Measurements from ENCODE around the gene CEACAM1. TPM values are rescaled to one million over a fixed set of nuclear protein-coding genes. Genes with fewer than 3 reads are reported as not detected.
"Not testable (repeated sequence)": the region's sequence is repeated elsewhere in the genome, so short reads cannot be mapped to it uniquely, and the experiment has no call there.

CEACAM1 gene
- total RNA-seq, 1 experiment from 2014 or later = 0.95 TPM

- Histone ChIP-seq H2AFZ (ENCODE audit: low read length) (no peak overlapping the region), H3K4me2 (ENCODE audit: low read length) (no peak overlapping the region), H3F3A (ENCODE audit: low read length, unreplicated experiment) (no peaks in the 10 kb centered on the region), H3K79me2 (ENCODE audit: low read length) (no peaks in the 10 kb centered on the region), H3K36me3 (ENCODE audit: low read depth, low read length) (no peaks in the 10 kb centered on the region), H3K9ac (ENCODE audit: low read length) (no peak overlapping the region), H3K4me1 (ENCODE audit: insufficient read depth, low read length) (no peaks in the 10 kb centered on the region), H3K9me2 (replicated peaks; ENCODE audit: low read length) (no peaks in the 10 kb centered on the region), H4K20me1 (ENCODE audit: low read length) (no peaks in the 10 kb centered on the region), H3K4me3 (ENCODE audit: low read length) (no peak overlapping the region), H3K27ac (ENCODE audit: low read length) (no peak overlapping the region), H3K9me3 (ENCODE audit: low read length) (no peaks in the 10 kb centered on the region), H3K27me3 (ENCODE audit: low read length) (no peaks in the 10 kb centered on the region)
- no peak for TF ChIP-seq CTCF (conservative IDR thresholded peaks at IDR 0.05; ENCODE audit: low read depth, low read length)
- no peak for TF ChIP-seq EZH2phosphoT487 (IDR thresholded peaks at IDR 0.05; ENCODE audit: borderline replicate concordance, low read length)
- no peak for TF ChIP-seq EZH2 (IDR thresholded peaks at IDR 0.05; ENCODE audit: low read length, unreplicated experiment)
- ATAC-seq (no peak), DNase-seq (no peak)
- no TSS peak for BruUV-seq (replicated peaks)
- intact Hi-C loops (cut with micrococcal nuclease) = no loop called here
- CTCF ChIA-PET = no interaction called here
- POLR2A ChIA-PET (ENCODE audit: unreplicated experiment) = no interaction called here
These were observed 23.2 kb downstream of the CEACAM1 start for GRCh38 chr19:42505066-42505465.

- no TSS peak for BruUV-seq (replicated peaks)
- H3K79me2 ChIP-seq (ENCODE audit: low read length) = no peaks in the 10 kb centered on the region
- no peaks in the 10 kb centered on the region for H3K27me3 ChIP-seq (ENCODE audit: low read length)
- H3F3A ChIP-seq (ENCODE audit: low read length, unreplicated experiment) = no peaks in the 10 kb centered on the region
- H3K4me2 ChIP-seq (ENCODE audit: low read length) = no peak overlapping the region
- no peaks in the 10 kb centered on the region for H3K36me3 ChIP-seq (ENCODE audit: low read depth, low read length)
- no peaks in the 10 kb centered on the region for H3K9me3 ChIP-seq (ENCODE audit: low read length)
- ChIA-PET POLR2A (ENCODE audit: unreplicated experiment) (no interaction called here), CTCF (no interaction called here)
- no peaks in the 10 kb centered on the region for H3K9me2 ChIP-seq (replicated peaks; ENCODE audit: low read length)
- no peak overlapping the region for H3K9ac ChIP-seq (ENCODE audit: low read length)
- no peak overlapping the region for H2AFZ ChIP-seq (ENCODE audit: low read length)
- no peaks in the 10 kb centered on the region for H4K20me1 ChIP-seq (ENCODE audit: low read length)
- TF ChIP-seq EZH2 (IDR thresholded peaks at IDR 0.05; ENCODE audit: low read length, unreplicated experiment) = no peak
- no peak overlapping the region for H3K27ac ChIP-seq (ENCODE audit: low read length)
- intact Hi-C loops (cut with micrococcal nuclease) = no loop called here
- no peak for DNase-seq
- no peak for ATAC-seq
- H3K4me1 ChIP-seq (ENCODE audit: insufficient read depth, low read length) = no peaks in the 10 kb centered on the region
- H3K4me3 ChIP-seq (ENCODE audit: low read length) = no peak overlapping the region
These were observed 26.5 kb downstream of the CEACAM1 start for GRCh38 chr19:42501733-42502132.

- H3K4me2 ChIP-seq (ENCODE audit: low read length); ATAC-seq; POLR2A ChIA-PET (ENCODE audit: unreplicated experiment); H3K36me3 ChIP-seq (ENCODE audit: low read depth, low read length); CTCF ChIA-PET; H3K9me2 ChIP-seq (replicated peaks; ENCODE audit: low read length); H4K20me1 ChIP-seq (ENCODE audit: low read length); H3K4me3 ChIP-seq (ENCODE audit: low read length); H3K9me3 ChIP-seq (ENCODE audit: low read length); H3F3A ChIP-seq (ENCODE audit: low read length, unreplicated experiment); H3K27me3 ChIP-seq (ENCODE audit: low read length); intact Hi-C loops (cut with micrococcal nuclease); H3K4me1 ChIP-seq (ENCODE audit: insufficient read depth, low read length); H3K27ac ChIP-seq (ENCODE audit: low read length); BruUV-seq (replicated peaks); H3K79me2 ChIP-seq (ENCODE audit: low read length); H3K9ac ChIP-seq (ENCODE audit: low read length); DNase-seq; H2AFZ ChIP-seq (ENCODE audit: low read length): not testable (repeated sequence)
These were observed 27.0 kb downstream of the CEACAM1 start for GRCh38 chr19:42501243-42501642.

- ChIA-PET POLR2A (ENCODE audit: unreplicated experiment) (no interaction called here), CTCF (no interaction called here)
- H3K9ac ChIP-seq (ENCODE audit: low read length) = no peak overlapping the region
- no peaks in the 10 kb centered on the region for H3K36me3 ChIP-seq (ENCODE audit: low read depth, low read length)
- TF ChIP-seq EZH2 (IDR thresholded peaks at IDR 0.05; ENCODE audit: low read length, unreplicated experiment) = no peak
- no peak for TF ChIP-seq EZH2phosphoT487 (IDR thresholded peaks at IDR 0.05; ENCODE audit: borderline replicate concordance, low read length)
- TF ChIP-seq CTCF (conservative IDR thresholded peaks at IDR 0.05; ENCODE audit: low read depth, low read length) = no peak
- no peak overlapping the region for H2AFZ ChIP-seq (ENCODE audit: low read length)
- no peak overlapping the region for H3K4me2 ChIP-seq (ENCODE audit: low read length)
- H3K4me3 ChIP-seq (ENCODE audit: low read length) = no peak overlapping the region
- no TSS peak for BruUV-seq (replicated peaks)
- no peaks in the 10 kb centered on the region for H3K79me2 ChIP-seq (ENCODE audit: low read length)
- H3F3A ChIP-seq (ENCODE audit: low read length, unreplicated experiment) = no peaks in the 10 kb centered on the region
- H3K27me3 ChIP-seq (ENCODE audit: low read length) = no peaks in the 10 kb centered on the region
- intact Hi-C loops (cut with micrococcal nuclease) = no loop called here
- no peaks in the 10 kb centered on the region for H4K20me1 ChIP-seq (ENCODE audit: low read length)
- H3K4me1 ChIP-seq (ENCODE audit: insufficient read depth, low read length) = no peaks in the 10 kb centered on the region
- no peaks in the 10 kb centered on the region for H3K9me2 ChIP-seq (replicated peaks; ENCODE audit: low read length)
- ATAC-seq = no peak
- no peak overlapping the region for H3K27ac ChIP-seq (ENCODE audit: low read length)
- no peak for DNase-seq
- no peaks in the 10 kb centered on the region for H3K9me3 ChIP-seq (ENCODE audit: low read length)
These were observed 30.0 kb downstream of the CEACAM1 start for GRCh38 chr19:42498169-42498757.
